Activated gamma-delta T cell treated with anti-CD3 and anti-CD28 coated beads, Interleukin-2, amount 50 U/mL, for 16 hours (primary cell): Measurements from ENCODE around the gene NWD2.

ENCODE experiments used
- DNase-seq: peaks from one replicate; pipeline ENCODE4 v3.0.0-alpha.2; 2020; ENCODE audit warnings: low read depth

NWD2 gene

DNA sequence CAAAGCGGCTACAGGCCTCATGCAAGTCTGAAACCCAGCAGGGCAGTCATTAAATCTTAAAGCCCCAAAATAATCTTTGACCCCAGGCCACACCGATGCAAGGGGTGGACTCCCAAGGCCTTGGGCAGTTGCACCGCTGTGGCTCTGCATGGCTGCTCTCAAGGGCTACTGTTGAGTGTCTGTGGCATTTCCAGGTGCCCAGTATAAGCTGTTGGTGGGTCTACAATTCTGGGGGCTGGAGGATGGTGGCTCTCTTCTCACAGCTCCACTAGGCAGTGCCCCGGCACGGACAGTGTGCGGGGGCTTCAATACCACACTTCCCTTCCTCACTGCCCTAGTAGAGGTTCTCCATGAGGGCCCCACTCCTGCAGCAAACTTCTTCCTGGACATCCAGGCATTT is 60.1 kb downstream of the NWD2 start:
- DNase-seq, result no peak

DNA sequence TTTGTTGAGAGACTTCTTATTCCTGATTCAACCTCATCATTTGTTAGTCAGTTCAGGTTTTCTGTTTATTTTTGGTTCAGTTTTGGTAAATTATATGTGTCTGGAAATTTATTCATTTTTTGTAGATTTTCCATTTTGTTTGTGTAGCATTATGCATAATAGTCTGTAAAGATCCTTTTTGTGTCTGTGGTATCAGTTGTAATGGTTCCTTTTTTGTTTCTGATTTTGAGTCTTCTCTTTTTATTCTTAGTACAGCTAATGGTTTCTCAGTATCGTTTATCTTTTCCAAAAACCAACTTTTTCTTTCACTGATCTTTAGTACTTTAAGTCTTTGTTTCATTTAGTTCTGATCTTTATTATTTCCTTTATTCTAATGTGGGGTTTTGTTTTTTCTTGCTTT is 61.4 kb downstream of the NWD2 start:
- DNase-seq, result no peak

DNA sequence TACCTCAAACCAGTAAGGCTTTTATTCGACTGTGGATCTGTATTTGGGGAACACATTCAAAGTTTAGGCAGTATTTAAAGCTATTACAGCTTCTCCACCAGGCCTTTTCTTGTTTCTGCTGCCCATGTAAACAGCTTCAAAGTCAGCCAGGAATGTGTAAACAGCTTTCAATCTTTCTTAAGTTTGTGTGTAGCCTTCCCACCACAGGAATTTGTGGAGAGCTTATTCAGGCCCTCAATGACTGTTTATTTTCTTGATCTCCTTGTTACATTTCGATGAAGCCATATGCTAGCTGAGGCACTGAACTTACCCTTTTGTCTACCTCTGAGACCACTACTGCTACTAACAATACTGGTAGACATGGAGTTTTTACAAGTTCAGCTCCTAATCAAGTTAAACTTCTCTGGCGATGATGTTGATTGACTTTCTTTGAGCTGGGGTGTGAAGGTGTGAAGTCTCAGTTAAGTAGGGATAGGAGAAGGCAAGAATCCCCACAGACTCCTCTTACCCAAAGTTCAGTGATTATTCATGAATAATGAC is 72.6 kb downstream of the NWD2 start:
- no peak for DNase-seq

GRCh38 chr4:37320513-37321235 is 76.1 kb downstream of the NWD2 start:
- DNase-seq, result no peak

DNA sequence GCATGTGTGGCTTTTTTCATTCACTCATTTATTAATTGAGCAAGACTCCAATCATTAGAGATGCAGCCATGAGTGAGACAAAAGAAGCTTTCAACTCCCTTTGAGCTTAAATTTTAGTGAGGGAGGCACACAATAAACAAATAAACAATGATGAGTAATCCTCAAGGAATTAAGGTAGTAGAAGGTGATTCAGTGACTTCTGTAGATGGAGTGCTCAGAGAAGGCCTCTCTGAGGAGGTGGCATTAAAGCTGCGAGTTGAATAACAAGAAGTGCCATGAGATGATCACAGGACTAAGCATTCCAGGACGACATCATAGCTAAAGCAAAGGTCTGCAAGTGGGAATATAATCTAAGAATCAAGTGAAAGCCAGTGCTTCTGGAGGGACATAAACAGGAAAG is 77.6 kb downstream of the NWD2 start:
- no peak for DNase-seq

DNA sequence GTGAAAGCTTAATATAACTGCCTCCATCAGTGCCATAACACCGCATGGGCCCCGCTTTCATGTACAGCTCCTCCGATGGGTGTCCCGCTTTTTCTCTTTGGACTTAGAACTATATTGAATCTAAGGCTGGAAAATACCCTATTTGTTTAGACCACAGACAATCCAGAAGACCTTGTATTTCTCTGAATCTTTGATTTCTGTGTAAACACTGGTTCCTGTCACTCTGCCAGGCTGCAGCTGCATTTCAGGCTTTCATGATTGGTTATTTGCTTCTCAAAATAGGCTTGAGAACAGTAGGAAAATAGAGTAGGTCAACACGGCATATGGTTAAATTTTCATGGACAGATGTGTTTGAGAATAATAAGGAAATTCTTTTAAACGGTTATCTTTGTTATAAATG is 80.0 kb downstream of the NWD2 start:
- DNase-seq, result no peak

DNA sequence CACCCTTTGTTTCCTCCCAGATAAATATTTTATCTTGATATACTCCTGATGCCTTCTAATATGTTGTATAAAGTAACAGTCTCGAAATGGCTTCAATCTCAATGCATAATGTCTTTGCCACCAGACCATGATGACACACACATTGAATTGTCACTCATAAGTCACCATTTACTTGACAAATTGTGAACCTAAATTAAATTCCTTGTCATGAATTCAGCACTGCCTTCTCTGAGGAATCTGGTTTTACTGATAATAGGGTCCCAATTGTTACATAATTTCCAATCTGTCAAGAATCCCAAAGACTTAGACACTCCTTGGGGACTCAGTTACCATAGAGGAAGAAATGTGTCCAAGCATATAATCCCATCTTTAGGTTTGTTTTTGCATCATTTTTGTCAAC is 82.3 kb downstream of the NWD2 start:
- DNase-seq, result no peak

DNA sequence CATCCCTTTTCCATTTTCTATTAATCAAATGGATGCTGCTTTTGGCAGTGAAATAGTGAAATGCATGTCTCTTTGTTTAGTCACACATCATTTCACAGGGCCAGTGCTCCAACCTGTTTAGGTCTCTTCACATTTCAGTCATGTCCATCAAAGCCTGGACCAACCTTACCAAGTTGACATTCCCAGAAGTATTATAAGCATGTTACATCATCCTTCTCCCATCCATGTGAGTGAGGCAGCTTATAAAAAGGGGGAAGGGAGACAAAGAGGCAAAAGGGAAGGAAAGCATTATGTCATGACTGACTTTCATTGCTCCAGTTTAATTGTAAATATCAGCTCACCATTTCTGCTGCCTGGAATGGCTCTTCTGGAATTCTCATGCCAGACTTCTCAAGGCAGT is 94.4 kb downstream of the NWD2 start:
- DNase-seq, result no peak

- no peak for DNase-seq
Measured at GRCh38 chr4:37358748-37359147, 114.2 kb downstream of the NWD2 start.

GRCh38 chr4:37359261-37359660 is 114.7 kb downstream of the NWD2 start:
- DNase-seq, result no peak

GRCh38 chr4:37365888-37366287 is 121.3 kb downstream of the NWD2 start:
- DNase-seq, result no peak

GRCh38 chr4:37367901-37368300 is 123.4 kb downstream of the NWD2 start:
- DNase-seq, result no peak

GRCh38 chr4:37370052-37370451 is 125.5 kb downstream of the NWD2 start:
- DNase-seq, result no peak

DNA sequence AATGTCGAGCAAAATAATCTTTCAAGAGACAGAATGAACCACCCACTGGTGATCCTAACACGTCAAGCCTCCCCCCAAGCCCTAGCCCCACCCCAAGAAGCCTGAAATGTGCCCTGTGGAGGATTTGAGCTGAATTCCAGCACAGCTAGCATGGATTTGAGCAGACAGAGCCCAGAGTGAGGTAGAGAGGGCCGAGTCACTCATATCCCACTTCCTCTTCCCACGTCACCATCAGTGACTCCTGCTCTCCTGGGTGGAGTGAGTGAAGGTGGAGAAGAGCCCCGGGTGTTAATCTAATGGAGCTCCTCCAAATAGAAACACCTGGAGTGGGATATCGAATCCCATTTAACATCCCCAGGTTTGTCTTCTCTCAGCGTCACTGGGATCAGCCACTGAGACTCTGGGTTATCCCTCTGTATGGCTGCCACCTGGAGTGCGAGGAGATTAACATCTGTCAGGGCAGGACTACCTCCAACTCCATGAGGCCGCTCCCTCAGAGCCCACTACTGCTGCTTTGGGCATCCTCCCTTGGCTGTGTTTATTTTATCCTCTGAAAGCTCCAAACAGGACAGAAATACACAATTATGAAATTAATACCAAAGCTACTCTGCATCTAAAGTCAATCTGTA is 136.6 kb downstream of the NWD2 start:
- no peak for DNase-seq

DNA sequence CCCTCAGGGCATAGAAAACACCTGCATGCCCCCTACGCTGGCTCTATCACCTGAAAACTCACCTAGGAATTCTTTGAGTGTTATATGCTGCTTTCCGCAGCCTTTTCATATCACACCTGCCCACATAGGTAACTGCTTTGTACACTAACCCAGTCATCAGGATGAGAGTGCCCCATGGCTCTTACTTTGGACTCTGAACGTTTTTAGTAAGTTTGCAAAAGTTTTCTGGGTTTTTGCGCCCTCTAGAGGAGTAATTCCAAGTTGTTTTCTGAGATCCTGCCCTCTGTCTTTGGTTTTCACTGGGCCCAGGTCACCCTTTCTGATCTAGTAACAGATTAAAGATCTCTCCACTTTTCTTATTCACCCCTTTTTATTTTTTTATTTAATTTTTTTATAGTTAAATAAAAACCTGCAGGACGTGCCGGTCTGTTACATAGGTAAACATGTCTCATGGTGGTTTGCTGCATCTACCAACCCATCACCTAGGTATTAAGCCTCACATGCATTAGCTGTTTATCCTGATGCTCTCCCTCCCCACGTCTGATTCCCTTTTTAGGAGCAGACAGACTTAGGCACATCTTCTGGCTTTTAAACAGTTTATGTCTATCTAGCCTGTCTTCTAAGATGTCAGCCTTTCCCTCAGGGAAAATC is 139.2 kb downstream of the NWD2 start:
- no peak for DNase-seq

GRCh38 chr4:37385424-37385823 is 140.9 kb downstream of the NWD2 start:
- no peak for DNase-seq

DNA sequence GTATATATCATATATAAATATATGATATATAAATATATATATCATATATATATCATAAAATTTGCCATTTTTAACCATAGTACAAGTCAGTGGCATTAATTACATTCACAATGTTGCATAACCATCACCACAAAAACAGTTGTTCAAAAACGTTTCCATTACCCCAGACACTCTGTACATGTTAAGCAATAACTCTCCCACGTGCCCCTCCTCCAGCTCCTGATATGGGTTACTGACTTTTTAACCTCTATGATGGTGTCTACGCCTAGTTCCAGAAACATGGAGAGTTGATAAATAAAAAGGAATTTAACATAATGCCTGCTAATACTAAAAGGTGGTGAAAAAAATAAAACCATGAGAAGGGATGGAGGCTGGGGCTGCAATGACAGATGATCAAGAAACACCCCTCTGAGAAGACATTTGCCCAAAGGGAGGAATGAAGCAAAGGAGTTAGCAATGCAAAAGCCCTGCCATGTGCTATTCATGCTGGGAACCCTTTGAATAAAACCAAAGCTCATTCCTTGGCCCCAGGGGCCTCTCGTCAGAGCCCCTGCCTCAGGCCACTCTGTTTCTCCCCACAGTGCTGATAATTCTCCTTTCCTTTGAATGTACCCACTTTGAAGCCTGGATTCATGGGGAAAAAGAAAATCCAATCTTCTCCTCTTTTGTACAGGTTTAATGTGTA is 144.3 kb downstream of the NWD2 start:
- no peak for DNase-seq

- DNase-seq, result no peak
Measured at GRCh38 chr4:37389366-37389765, 144.8 kb downstream of the NWD2 start.

GRCh38 chr4:37389967-37390580 is 145.5 kb downstream of the NWD2 start:
- DNase-seq, result no peak

DNA sequence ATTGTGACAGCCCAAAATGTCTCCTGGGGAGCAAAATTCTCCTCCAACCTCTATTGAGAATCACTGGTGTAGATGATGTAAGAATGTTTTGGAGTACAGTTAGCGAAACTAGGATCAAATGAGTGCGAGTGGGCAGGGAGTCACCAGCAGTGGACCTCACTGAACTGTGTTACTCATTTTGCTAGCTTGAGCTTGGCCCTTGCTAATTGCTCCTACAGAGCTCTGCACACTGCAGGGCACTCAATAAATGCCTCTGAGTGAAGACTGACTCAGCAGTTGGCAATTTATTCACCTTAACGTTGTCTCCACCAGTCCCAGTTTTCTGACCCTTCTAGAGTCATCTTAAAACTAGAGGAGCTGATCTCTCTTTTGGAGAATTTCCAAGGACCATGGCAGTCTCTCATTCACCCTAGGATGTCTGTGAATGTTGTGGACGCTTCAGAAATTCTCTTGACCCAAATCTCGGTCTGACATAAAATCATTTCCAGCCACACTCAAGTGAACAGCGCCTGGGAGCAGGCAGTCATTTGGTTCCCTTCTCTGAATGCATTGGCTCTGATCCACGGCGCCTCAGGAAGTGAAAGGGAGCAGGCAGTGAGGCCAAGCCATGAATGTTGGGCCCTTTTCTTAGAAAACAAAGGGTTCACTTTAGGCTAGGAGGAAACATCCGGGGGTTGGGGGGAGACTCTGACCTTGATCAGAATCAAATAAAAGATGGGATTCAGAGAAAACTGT is 148.1 kb downstream of the NWD2 start:
- DNase-seq, result no peak

DNA sequence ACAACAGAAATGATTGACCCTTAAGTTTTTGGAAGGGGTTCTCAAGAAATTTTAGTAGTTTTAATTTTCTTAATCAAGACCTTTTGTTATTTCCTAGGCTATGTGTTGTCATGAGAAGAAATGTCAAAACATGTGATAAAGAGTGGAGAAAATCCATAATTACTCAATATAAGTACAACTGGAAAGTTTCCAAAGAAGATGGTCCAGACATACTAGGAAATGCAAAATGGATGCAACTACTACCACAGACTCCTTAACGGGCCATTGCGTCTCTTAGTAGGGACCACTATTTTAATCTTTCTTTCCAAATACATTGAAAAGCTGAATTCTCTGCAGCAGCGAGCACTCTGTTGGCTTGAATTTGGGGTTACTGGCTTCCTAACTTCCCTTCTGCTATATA is 148.8 kb downstream of the NWD2 start:
- DNase-seq, result no peak

GRCh38 chr4:37393889-37394288 is 149.3 kb downstream of the NWD2 start:
- no peak for DNase-seq
